H1 (cell line): ENCODE measurements around the gene CRCP. TPM values are rescaled to one million over a fixed set of nuclear protein-coding genes. Genes with fewer than 3 reads are reported as not detected.
"Not testable (repeated sequence)": the region's sequence is repeated elsewhere in the genome, so short reads cannot be mapped to it uniquely, and the experiment has no call there.

Experiments
- CTCF ChIA-PET: fragments of 300-600 bp; sonication (Branson Sonifier 250); formaldehyde crosslinking; loops from one replicate; lab custom pipeline; 2021; ENCODE audit not compliant: partially characterized antibody; lab: Charles Lee
- POLR2A ChIA-PET: fragments of 300-600 bp; sonication (Branson Sonifier 250); formaldehyde crosslinking; loops from one replicate; lab custom pipeline; 2021; ENCODE audit warnings: inconsistent platforms; ENCODE audit not compliant: partially characterized antibody; lab: Charles Lee
- DNase-seq, 2 experiments: peaks; one replicate each; pipeline versions ENCODE4 v3.0.0 to v3.0.0-alpha.2; 2010 to 2022; ENCODE audit warnings: low spot score in 2 of 2, low read depth in 1 of 2, mixed read lengths in 1 of 2
- FAIRE-seq: peaks from 2 replicates; lab custom pipeline; 2011; peaks lifted over from hg19 to GRCh38; lab: Jason Lieb, UNC
- H2AFZ ChIP-seq: 2 replicates; pipeline ENCODE4 v1.8.1; 2012; ENCODE audit warnings: low read length, inconsistent platforms
- H2AK5ac ChIP-seq: 2 replicates; pipeline ENCODE4 v1.6.1; 2013; ENCODE audit warnings: low read depth, low read length
- H2BK120ac ChIP-seq: replicated peaks from 2 replicates; pipeline ENCODE3; 2013; ENCODE audit warnings: low read depth, low read length, inconsistent platforms
- H2BK12ac ChIP-seq: 2 replicates; pipeline ENCODE4 v1.6.1; 2013; ENCODE audit warnings: low read depth, low read length
- H2BK15ac ChIP-seq: 2 replicates; pipeline ENCODE4 v1.6.1; 2013; ENCODE audit warnings: low read length
- H2BK20ac ChIP-seq: 2 replicates; pipeline ENCODE4 v1.6.1; 2013; ENCODE audit warnings: low read length
- H2BK5ac ChIP-seq: 2 replicates; pipeline ENCODE4 v1.6.1; 2013; ENCODE audit warnings: low read depth, low read length
- H3K14ac ChIP-seq: 2 replicates; pipeline ENCODE4 v1.6.1; 2013; ENCODE audit warnings: inconsistent platforms; ENCODE audit not compliant: insufficient read length
- H3K18ac ChIP-seq: 2 replicates; pipeline ENCODE4 v1.6.1; 2013; ENCODE audit warnings: low read length; ENCODE audit errors: extremely low read depth
- H3K23ac ChIP-seq: 2 replicates; pipeline ENCODE4 v1.6.1; 2013; ENCODE audit warnings: inconsistent platforms; ENCODE audit not compliant: insufficient read length
- H3K23me2 ChIP-seq: 2 replicates; pipeline ENCODE4 v1.6.1; 2013; ENCODE audit warnings: low read depth, low read length
- H3K27ac ChIP-seq: 2 replicates; pipeline ENCODE4 v1.6.1; 2011; ENCODE audit warnings: low read depth, low read length, inconsistent platforms
- H3K27me3 ChIP-seq, 4 experiments: replicated peaks in 1 of 4; 1 replicate in 1 of 4; 2 replicates in 3 of 4; pipeline versions ENCODE4 v1.6.1 to v1.8.1; 2011 to 2013; ENCODE audit warnings: low read length in 3 of 4, mild to moderate bottlenecking in 3 of 4, inconsistent platforms in 2 of 4, mixed read lengths in 2 of 4, moderate library complexity in 1 of 4; ENCODE audit not compliant: control insufficient read depth in 3 of 4, insufficient read depth in 3 of 4; ENCODE audit errors: extremely low read depth in 1 of 4
- H3K36me3 ChIP-seq, 4 experiments: 2 replicates each; pipeline versions ENCODE4 v1.6.1 to v1.8.1; 2011 to 2013; ENCODE audit warnings: mild to moderate bottlenecking in 4 of 4, low read length in 3 of 4, moderate library complexity in 2 of 4, control low read depth in 1 of 4, inconsistent platforms in 1 of 4; ENCODE audit not compliant: insufficient read depth in 4 of 4, control insufficient read depth in 2 of 4
- H3K4ac ChIP-seq: replicated peaks from 2 replicates; pipeline ENCODE3; 2013; ENCODE audit warnings: low read length, low read depth, mixed read lengths, inconsistent platforms; ENCODE audit not compliant: insufficient read length
- H3K4me1 ChIP-seq, 4 experiments: replicated peaks in 1 of 4; 1 replicate in 1 of 4; 2 replicates in 3 of 4; pipeline versions ENCODE4 v1.6.1 to v1.8.1; 2011 to 2013; ENCODE audit warnings: low read length in 3 of 4, inconsistent platforms in 2 of 4, mixed read lengths in 1 of 4; ENCODE audit not compliant: insufficient read depth in 4 of 4, control insufficient read depth in 3 of 4
- H3K4me2 ChIP-seq, 2 experiments: 2 replicates each; pipeline versions ENCODE4 v1.6.1 to v1.8.1; 2011 to 2013; ENCODE audit warnings: low read depth in 2 of 2, low read length in 2 of 2, control low read depth in 1 of 2, inconsistent platforms in 1 of 2, mild to moderate bottlenecking in 1 of 2; ENCODE audit not compliant: insufficient read depth in 1 of 2
- H3K4me3 ChIP-seq, 4 experiments: fragments of 200-600, 300-600 bp in 1 of 4; sonication (generic), shearing (Covaris generic), sonication (Bioruptor Twin) in 1 of 4; 2 replicates each; pipeline versions ENCODE4 v1.5.1 to v1.8.1; 2011 to 2016; ENCODE audit warnings: low read length in 4 of 4, low read depth in 3 of 4, control low read depth in 2 of 4, inconsistent platforms in 2 of 4, mild to moderate bottlenecking in 2 of 4, mixed read lengths in 1 of 4, moderate library complexity in 1 of 4; ENCODE audit not compliant: insufficient read depth in 2 of 4; ENCODE audit errors: extremely low read depth in 1 of 4
- H3K56ac ChIP-seq: replicated peaks from 2 replicates; pipeline ENCODE3; 2013; ENCODE audit warnings: low read depth, mild to moderate bottlenecking, mixed read lengths, low read length, inconsistent platforms; ENCODE audit not compliant: insufficient read length
- H3K79me1 ChIP-seq: 2 replicates; pipeline ENCODE4 v1.6.1; 2013; ENCODE audit warnings: low read depth, low read length, control low read depth
- H3K79me2 ChIP-seq, 2 experiments: 2 replicates each; pipeline versions ENCODE4 v1.6.1 to v1.8.1; 2012 to 2013; ENCODE audit warnings: low read length in 2 of 2, mild to moderate bottlenecking in 2 of 2, inconsistent platforms in 1 of 2; ENCODE audit not compliant: insufficient read depth in 2 of 2, control insufficient read depth in 1 of 2
- H3K9ac ChIP-seq, 4 experiments: replicated peaks in 1 of 4; 1 replicate in 1 of 4; 2 replicates in 3 of 4; pipeline versions ENCODE4 v1.6.1 to v1.8.1; 2011 to 2013; ENCODE audit warnings: low read depth in 3 of 4, low read length in 3 of 4, control low read depth in 2 of 4, mild to moderate bottlenecking in 2 of 4, moderate library complexity in 2 of 4, inconsistent platforms in 1 of 4; ENCODE audit errors: extremely low read depth in 1 of 4
- H3K9me3 ChIP-seq, 2 experiments: 2 replicates each; pipeline versions ENCODE4 v1.6.1 to v1.8.1; 2012 to 2013; ENCODE audit warnings: mild to moderate bottlenecking in 2 of 2, moderate library complexity in 2 of 2, control low read depth in 1 of 2, inconsistent platforms in 1 of 2, low read depth in 1 of 2, low read length in 1 of 2, mixed read lengths in 1 of 2; ENCODE audit not compliant: insufficient read depth in 2 of 2
- H4K20me1 ChIP-seq, 2 experiments: replicated peaks in 1 of 2; 2 replicates each; pipeline versions ENCODE3 to v1.8.1; 2011 to 2013; ENCODE audit warnings: inconsistent platforms in 2 of 2, low read length in 2 of 2, mild to moderate bottlenecking in 1 of 2; ENCODE audit not compliant: insufficient read depth in 2 of 2, control insufficient read depth in 1 of 2
- H4K5ac ChIP-seq: 2 replicates; pipeline ENCODE4 v1.6.1; 2013; ENCODE audit warnings: low read length, low read depth, mixed read lengths, inconsistent platforms; ENCODE audit not compliant: insufficient read length
- H4K8ac ChIP-seq: 2 replicates; pipeline ENCODE4 v1.8.0; 2013; ENCODE audit warnings: mild to moderate bottlenecking, moderate library complexity, low read length, inconsistent platforms; ENCODE audit not compliant: insufficient read depth; ENCODE audit errors: extremely low read depth
- H4K91ac ChIP-seq: replicated peaks from 2 replicates; pipeline ENCODE3; 2013; ENCODE audit warnings: low read length, mixed read lengths, inconsistent platforms; ENCODE audit not compliant: insufficient read length
- WGBS, 2 experiments: shearing (Covaris generic) in 1 of 2; methylation state at CpG; one replicate each; pipeline versions ENCODE4 v1.1.6 to v1.1.7; 2013 to 2015; ENCODE audit warnings: low lambda C conversion rate in 2 of 2, mixed read lengths in 2 of 2, inconsistent platforms in 1 of 2, low coverage in 1 of 2, missing lambda C conversion rate in 1 of 2; ENCODE audit not compliant: insufficient replicate concordance in 2 of 2, insufficient coverage in 1 of 2, insufficient read length in 1 of 2; ENCODE audit errors: extremely low coverage in 1 of 2, missing lambda C conversion rate in 1 of 2; 5-methylcytosine and 5-hydroxymethylcytosine counted together
- polyA plus RNA-seq, 7 experiments: library from polyadenylated mRNA; depleted of rRNA in 3 of 7; stranded (reverse) in 5 of 7; unstranded in 2 of 7; fragments of >200 nt in 5 of 7; fragments of 200-250 nt in 2 of 7; gene quantifications; 1 replicate in 5 of 7; 2 replicates in 1 of 7; 4 replicates in 1 of 7; pipeline versions ENCODE4 v1.2.1 to v1.2.3, GENCODE V29; 2011 to 2013; ENCODE audit warnings: missing spikeins in 2 of 7, mixed read lengths in 2 of 7
- total RNA-seq: library from RNA; stranded (reverse); fragmentation: NEBNext Ultra II Directional; extraction: Animal tissue kit (Norgen Biotek cat#: 25700); gene quantifications from 2 replicates; pipeline ENCODE4 v1.2.1, GENCODE V29; 2021

Gene CRCP
- total and polyA plus RNA-seq, 2 of the 8 experiments (the other 6 are each of a cell fraction or from before 2014, with no cell fraction given) = 15.0 to 29.3 TPM

- H3K23me2 ChIP-seq, H3K27me3 ChIP-seq, H3K36me3 ChIP-seq, H2AK5ac ChIP-seq, H3K4me1 ChIP-seq, CTCF ChIA-PET, H3K14ac ChIP-seq, H3K79me2 ChIP-seq, H3K9ac ChIP-seq, H3K79me1 ChIP-seq, H2BK15ac ChIP-seq, H3K4me2 ChIP-seq, DNase-seq, H3K9me3 ChIP-seq, H4K8ac ChIP-seq, H2BK20ac ChIP-seq, H3K4ac ChIP-seq, H4K91ac ChIP-seq, H3K23ac ChIP-seq, H3K27ac ChIP-seq, H3K56ac ChIP-seq, H2AFZ ChIP-seq, H3K4me3 ChIP-seq, H4K5ac ChIP-seq, H2BK5ac ChIP-seq, H4K20me1 ChIP-seq, H2BK120ac ChIP-seq, H2BK12ac ChIP-seq, H3K18ac ChIP-seq, FAIRE-seq: not testable (repeated sequence)
- POLR2A ChIA-PET = interaction anchor here (0.6 kb wide), 1 partner anchor 17 kb away, joined by 3 read pairs; no protein-coding TSS in a partner anchor
- WGBS, 2 experiments = 94% methylated on average over 3 of the region's 3 CpGs; no CpG with 5 or more reads in 1 of the 2 experiments
Observed at GRCh38 chr7:66103994-66104393, 10.7 kb upstream of the CRCP start.
